CD4-positive, alpha-beta T cell treated with Interleukin-6 at 100 ng/mL for 8 hours (primary cell): ENCODE results near the gene TMEFF1.

Experiments used
- DNase-seq: peaks from one replicate; pipeline ENCODE4 v3.0.0-alpha.2; 2020; ENCODE audit warnings: mixed read lengths, low spot score

The TMEFF1 gene

DNA sequence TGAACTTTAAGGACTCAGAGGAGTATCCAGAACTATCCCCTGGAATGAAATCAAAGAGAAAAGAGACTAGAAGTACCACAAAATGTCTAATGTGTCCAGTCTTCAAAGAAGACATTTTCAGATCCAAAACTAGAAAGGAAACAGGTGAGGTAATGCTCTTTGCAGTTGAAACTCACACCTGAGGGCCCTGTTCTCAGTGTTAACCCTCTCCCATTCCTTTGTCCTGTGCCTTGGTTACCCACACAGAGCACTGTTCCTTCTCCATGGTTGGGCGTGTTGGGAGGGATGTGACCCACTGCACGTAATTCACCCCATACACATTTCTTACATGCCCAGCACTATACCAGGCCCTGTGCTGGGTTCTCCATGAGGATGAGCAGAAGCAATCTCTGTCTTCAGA, 24.7 kb upstream of the TMEFF1 start:
- no peak for DNase-seq

DNA sequence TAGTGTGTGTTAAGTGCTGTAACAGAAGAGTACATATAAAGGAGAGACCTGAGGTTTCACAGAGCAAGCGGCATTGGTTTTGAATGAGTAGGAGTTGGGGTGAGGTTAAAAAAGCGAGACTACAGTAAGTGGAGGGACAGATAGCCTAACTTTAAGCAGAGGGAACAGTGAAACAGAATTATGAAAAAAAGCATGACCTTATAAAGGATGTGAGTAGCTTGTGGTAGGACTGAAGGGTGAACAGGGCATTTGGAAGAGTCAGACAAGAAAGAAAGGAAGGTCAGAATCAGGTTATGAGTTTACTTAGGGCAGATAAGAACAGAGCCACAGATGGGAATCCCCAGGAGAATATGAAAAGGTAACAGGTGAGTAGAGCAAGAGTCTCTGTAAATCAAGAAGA, 23.5 kb upstream of the TMEFF1 start:
- no peak for DNase-seq

GRCh38 chr9:100452894-100453293, 20.1 kb upstream of the TMEFF1 start:
- DNase-seq: no peak

GRCh38 chr9:100455470-100455869, 17.5 kb upstream of the TMEFF1 start:
- no peak for DNase-seq

DNA sequence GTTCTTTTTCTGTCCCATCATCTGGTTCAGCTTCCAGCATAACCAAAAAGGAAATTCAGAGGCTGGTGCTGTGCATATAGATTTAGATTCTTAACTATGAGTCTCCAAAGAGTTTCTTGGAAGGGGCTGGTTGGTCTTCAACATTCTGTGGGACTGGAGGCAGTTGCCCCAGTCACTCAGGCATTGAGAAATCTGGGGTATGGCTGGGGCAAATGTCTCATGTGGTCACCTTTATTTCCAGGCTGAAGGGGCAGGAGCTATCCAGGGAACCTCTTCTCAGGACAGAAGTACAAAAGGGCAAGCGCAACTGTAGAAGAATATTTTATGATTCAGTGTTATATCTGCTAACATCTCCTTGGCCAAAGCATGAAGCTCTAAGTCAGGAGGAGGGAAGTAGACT, 15.4 kb upstream of the TMEFF1 start:
- DNase-seq: no peak

GRCh38 chr9:100459963-100460362, 13.0 kb upstream of the TMEFF1 start:
- no peak for DNase-seq

DNA sequence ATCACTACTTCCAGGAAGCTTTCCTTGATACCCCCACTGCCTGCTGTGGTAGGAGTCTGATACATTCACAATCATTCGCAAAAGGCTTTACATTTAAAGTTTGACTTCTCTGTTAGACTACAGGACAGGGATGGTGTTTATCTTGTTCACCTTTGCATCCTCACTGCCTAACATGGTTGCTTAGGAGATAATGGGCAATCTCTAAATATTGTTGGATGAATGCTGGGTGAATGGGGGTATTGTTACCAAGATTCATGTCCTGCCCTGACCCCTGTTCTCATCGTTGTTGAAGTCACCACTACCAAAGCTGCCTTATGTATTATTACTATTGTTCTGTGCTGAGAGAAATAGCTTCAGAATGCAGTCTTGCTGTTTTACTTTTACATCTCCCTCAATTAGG, 7.7 kb upstream of the TMEFF1 start:
- DNase-seq: no peak

DNA sequence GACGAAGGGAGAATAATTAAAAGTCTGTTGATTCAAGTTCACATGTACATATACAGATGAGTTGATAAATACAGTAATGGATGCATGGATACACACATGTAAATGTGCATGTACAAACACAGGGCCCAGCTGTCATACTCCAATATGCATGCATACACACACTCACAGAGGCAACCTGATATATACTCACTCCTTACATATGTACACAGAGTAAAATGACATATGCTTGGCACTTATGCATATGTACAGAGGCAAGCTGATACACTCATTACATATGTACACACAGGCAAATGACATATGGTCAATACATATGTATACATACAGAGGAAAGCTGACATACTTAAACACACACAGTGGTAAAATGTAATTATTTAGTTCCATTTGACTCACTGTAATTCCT, 7.2 kb upstream of the TMEFF1 start:
- no peak for DNase-seq

- no peak for DNase-seq
Observed at GRCh38 chr9:100466171-100466828, 6.6 kb upstream of the TMEFF1 start.

GRCh38 chr9:100466829-100467221, 6.1 kb upstream of the TMEFF1 start:
- DNase-seq: no peak

DNA sequence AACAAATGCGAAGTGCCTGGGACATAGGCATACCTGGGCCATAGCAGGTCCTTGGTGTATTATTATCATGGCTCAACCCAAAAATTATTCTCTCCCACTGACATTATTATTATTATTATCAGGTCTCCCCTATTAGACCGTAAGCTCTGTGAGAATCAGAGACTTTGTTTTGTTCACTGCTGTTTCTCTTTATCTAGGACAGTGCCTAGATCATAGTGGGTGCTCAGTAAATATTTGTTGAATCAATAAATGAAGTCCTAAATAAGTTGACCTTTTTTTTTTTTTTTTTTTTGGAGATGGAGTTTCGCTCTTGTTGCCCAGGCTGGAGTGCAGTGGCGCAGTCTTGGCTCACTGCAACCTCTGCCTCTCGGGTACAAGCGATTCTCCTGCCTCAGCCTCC, 4.9 kb upstream of the TMEFF1 start:
- no peak for DNase-seq

DNA sequence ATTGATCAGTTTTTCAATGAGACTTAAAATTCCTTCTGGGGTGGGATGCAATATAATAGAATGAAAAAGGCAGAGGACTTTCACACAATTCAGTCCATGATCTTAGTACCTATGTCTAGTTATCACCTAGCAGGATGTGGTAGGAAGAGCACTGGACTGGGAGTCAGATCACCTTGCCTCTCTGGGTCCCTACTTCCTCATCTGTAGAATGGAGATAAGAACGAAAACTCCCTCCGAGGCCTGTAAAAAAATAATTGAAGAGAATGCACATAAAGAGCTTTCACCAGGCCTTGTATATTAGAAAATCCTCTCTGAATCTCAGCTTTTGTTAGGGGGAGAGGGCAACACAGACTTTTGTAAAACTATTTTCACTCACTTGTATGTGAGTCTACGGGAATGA, 681 bp upstream of the TMEFF1 start:
- DNase-seq: no peak

- peak; percentile 2 for DNase-seq
Observed at GRCh38 chr9:100473276-100474081, 530 bp downstream of the TMEFF1 start.

GRCh38 chr9:100474082-100474923, 1.4 kb downstream of the TMEFF1 start:
- DNase-seq: no peak

GRCh38 chr9:100474924-100475276, 2.0 kb downstream of the TMEFF1 start:
- DNase-seq: no peak

DNA sequence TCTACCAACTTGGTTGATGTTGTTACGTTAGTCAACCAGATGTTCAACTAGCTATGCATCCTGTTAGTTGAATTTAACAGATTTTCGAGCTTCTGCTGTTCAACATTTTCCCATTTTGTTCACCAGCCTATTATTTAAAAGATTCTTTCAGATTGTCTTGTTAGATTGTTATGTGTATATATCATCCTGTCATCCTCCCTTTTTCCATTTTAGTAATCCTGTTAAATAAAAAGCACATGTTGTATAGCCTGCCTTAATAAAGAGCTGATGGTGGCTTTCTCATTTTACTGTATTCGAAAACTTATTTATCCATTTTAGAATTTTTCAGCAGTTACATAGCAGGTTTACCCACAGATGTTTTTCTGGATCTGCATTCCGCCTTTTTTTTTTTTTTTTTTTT, 4.3 kb downstream of the TMEFF1 start:
- no peak for DNase-seq

GRCh38 chr9:100478192-100478591, 5.2 kb downstream of the TMEFF1 start:
- no peak for DNase-seq

- DNase-seq: no peak
Observed at GRCh38 chr9:100479820-100480219, 6.9 kb downstream of the TMEFF1 start.

DNA sequence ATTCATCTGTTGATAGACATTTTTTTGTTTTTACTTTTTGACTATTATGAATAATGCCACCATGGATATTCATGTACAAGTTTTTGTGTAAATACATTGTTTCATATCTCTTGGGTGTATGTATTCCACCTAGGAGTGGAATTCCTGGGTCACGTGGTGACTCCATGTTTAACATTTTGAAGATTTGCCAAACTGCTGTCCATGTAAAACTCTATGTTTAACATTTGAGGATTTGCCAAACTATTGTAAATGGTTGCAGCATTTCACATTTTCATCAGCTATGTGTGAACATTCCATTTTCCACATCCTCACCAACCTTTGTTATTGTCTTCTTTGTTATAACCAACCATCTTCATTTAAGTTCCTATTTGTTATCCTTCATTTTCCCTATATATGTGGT, 12.2 kb downstream of the TMEFF1 start:
- DNase-seq: no peak

DNA sequence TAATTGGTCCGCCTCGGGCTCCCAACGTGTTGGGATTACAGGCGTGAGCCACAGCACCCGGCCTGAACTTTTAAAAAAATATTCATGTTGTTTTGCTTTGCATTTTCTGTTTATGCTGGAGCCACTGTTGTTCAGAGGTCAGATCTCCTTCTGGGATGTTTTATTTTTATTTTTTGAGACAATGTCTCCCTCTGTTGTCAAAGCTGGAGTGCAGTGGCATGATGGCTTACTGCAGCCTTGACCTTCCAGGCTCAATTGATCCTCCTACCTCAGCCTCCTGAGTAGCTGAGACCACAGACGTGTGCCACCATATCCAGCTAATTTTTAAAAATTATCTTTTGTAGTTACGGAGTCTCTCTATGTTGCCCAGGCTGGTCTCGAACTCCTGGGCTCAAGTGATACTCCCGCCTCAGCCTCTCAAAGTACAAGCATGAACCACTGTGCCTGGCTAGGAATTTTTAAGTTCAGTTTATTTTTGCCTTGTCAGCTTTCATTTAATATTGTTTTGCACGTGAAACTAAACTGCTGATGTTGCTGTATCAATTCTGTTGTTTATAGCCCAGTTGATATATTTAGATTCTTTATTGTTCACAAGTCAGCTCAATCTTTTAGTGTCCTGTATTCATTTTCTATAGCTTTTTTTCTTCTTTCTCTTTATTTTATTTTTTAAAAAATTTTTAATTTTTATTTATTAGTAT, 13.7 kb downstream of the TMEFF1 start:
- DNase-seq: no peak

- no peak for DNase-seq
Observed at GRCh38 chr9:100488177-100488576, 15.2 kb downstream of the TMEFF1 start.

DNA sequence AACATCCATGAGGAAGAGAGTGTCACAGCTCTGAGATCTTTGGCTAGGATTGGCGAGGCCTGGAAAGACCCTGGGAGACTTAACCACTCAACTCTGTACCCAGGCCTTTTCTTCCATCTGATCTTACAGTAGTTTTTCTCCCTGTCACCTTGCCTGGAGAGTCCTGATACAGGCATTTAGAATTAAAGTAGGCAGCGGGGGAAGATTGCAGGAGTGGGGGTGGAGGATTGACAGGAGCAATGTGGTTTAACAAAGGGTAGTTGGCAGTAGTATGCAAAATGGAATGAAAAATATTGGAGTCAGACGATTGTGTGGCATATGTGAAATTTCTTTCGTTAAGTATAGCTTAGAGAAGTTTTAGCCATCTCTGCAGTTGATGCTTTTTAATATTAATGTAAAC, 16.9 kb downstream of the TMEFF1 start:
- no peak for DNase-seq
